Measurements from ENCODE around the gene RASA2.
"Not testable (repeated sequence)": the region's sequence is repeated elsewhere in the genome, so short reads cannot be mapped to it uniquely, and the experiment has no call there.

Gene RASA2

GRCh38 chr3:141455603-141456300 lies 31.1 kb upstream of the RASA2 start:
- FAIRE-seq = no peak
- DNase-seq (ENCODE audit: insufficient read length, low spot score) = no peak

DNA sequence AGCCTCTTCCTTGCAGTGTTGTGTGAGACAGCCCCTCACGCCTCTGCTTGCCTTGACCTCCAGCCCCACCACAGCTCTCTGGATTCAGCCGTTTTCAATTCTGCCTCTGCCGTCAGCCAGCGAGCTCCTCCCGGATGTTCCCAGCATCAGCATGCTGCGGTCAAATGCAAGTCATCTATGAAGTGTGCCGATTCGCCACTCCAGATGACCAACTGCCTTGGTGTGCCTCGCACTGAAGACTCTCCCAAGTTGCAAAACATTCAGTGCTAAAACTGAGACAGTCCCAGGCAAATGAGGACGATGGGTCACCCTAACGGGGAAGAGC lies 30.6 kb upstream of the RASA2 start:
- no peak for FAIRE-seq
- DNase-seq (ENCODE audit: insufficient read length, low spot score) = no peak

DNA sequence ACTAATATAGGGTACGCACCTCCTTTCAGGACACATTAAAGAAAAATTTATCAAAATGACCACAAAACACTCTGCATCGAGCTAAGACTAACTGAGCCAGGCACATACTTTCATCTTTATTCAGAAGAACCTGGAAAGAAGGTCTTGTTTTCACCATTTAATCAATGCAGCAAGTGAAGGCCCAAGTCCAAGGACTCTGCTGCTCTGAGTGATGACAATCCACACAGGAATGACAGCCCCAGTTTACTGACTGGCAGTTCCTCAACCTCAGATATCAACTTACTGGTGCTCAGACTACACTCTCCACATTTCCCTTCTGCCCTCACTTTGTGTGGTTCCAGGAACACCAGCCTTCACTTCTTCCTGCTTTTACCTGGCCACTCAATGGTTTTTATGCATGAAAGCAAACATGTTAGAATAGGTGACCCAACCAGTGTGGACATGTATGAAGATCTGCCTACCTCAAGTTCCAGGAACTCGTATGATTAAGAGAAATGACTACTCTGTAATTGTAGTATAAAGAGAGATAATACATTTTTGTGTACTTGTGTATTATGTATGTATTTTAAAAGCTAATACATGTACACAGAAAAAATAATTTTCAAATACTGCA lies 29.1 kb upstream of the RASA2 start:
- DNase-seq (ENCODE audit: insufficient read length, low spot score) = no peak
- FAIRE-seq = no peak

- no peak for DNase-seq (ENCODE audit: insufficient read length, low spot score)
- no peak for FAIRE-seq
Measured at GRCh38 chr3:141459008-141459407, 27.8 kb upstream of the RASA2 start.

- peak; percentile 67 for FAIRE-seq
Measured at GRCh38 chr3:141460097-141460704, 26.6 kb upstream of the RASA2 start.

DNA sequence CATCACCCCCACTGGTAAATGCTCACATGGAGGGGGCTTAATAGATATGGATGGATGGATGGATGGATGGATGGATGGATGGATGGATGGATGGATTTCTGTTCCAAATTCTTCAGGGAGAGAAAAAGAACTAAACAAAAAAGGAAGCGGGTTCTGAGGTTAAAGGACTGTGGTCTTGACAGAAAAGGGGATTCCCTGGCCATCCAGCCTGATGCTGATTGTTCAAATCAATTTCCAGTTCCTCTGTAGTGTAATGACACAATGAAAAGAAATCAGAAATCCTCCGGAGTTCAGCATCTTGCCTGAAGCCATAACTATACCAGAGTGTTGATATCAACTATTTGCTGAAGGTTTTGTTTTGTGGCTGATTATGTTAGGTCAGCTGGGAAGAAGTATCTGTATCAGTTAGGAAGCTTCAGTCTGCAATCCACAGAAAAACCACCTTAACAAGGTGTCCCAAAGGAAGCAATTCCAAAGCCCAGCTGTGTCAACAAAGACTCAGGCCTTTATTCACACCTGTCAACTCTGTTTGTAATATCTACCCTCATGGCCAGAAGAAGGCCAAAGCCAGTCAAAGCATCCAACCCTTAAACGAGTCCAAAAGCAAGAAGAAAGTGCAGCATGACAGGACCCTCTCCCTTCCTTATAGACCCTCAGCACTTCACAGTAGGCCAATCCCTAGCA lies 24.5 kb upstream of the RASA2 start:
- DNase-seq (ENCODE audit: insufficient read length, low spot score) = no peak
- no peak for FAIRE-seq

More at GRCh38 chr3:141460097-141460704, 26.6 kb upstream of the RASA2 start:
- peak; percentile 90 for DNase-seq (ENCODE audit: insufficient read length, low spot score)

DNA sequence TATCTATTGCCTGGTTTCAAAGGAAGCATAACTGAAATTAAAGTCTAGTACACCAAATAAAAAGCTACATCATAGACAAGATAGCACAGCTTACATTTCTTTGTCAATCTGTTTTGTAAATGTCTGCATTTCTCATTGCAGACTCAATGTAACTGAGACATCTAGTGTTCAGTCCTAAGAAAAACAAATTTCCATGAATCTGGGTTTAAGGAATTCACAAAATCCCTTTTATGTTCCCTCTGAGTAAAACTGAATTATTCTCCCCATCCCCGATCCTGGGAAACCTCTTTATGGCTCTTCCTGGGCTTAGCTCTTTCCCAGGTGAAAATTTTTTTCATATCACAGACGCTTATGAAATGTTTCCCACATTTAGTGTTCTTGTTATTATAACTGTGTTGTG lies 21.6 kb upstream of the RASA2 start:
- DNase-seq (ENCODE audit: insufficient read length, low spot score) = no peak
- no peak for FAIRE-seq

DNA sequence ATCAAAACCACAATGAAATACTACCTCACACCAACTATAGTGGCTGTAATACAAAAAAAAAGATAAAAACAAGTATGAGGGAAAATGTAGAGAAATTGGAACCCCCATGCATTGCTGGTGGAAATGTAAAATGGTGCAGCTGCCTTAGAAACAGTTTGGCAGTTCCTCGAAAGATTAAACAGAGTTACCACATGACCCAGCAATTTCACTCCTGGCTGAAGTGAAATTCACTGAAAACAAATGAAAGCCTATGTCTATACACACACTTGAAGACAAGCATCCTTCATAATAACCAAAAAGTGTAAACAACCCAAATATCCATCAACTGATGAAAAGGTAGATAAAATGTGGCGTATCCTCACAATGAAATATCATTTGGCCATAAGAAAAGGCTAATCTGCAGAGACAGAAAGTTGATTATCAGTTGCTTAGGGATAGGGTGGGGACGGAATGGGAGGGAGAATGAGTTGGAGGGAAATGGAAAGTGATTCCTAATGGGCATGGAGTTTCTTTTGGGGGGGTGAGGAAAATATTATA lies 20.1 kb upstream of the RASA2 start:
- no peak for FAIRE-seq
- DNase-seq (ENCODE audit: insufficient read length, low spot score) = no peak

- FAIRE-seq (no peak), DNase-seq (ENCODE audit: insufficient read length, low spot score) (no peak)
Measured at GRCh38 chr3:141469720-141470119, 17.1 kb upstream of the RASA2 start.

DNA sequence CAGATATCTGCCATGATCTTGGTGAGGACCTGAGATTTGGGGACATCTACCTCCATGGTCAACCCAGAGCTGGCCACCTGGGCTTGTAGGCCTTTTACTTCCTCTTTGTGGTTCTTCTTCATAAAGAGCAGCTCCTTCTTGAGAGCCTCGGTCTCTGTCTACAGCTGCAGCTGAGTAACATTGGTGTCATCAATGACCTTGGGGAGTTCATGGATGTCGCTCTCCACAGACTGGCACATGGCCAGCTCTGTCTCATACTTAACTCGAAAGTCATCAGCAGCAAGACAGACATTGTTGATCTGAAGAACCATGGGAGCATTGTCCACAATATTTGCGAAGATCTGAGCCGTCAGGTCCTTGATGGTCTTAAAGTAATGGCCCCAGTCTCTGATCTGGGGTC lies 15.7 kb upstream of the RASA2 start:
- FAIRE-seq (no peak), DNase-seq (ENCODE audit: insufficient read length, low spot score) (no peak)

DNA sequence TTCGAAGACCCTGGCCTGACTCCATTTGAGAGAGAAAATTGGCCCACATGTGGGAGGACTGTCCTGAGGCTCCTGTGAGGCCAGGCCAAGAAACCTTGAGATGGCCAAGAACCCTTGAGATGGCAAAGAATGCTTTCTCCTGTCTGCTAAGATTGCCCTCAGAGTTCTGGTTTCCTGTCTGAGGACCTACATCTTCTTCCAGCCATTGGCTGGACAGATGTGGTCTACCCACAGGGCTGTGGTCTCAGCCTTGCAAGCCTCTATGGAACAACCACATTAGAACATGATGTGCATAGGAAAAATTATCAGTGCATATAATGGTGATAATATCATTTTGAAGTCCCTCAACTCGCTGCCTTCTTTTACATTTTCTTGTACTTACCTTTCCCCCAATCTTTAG lies 10.8 kb upstream of the RASA2 start:
- no peak for DNase-seq (ENCODE audit: insufficient read length, low spot score)
- FAIRE-seq = no peak

- DNase-seq (ENCODE audit: insufficient read length, low spot score) = peak; percentile 45
- no peak for FAIRE-seq
Measured at GRCh38 chr3:141477224-141477623, 9.6 kb upstream of the RASA2 start.

- no peak for FAIRE-seq
- DNase-seq (ENCODE audit: insufficient read length, low spot score) = no peak
Measured at GRCh38 chr3:141478139-141478538, 8.7 kb upstream of the RASA2 start.

GRCh38 chr3:141478840-141479239 lies 8.0 kb upstream of the RASA2 start:
- not testable (repeated sequence) for FAIRE-seq; DNase-seq (ENCODE audit: insufficient read length, low spot score)

DNA sequence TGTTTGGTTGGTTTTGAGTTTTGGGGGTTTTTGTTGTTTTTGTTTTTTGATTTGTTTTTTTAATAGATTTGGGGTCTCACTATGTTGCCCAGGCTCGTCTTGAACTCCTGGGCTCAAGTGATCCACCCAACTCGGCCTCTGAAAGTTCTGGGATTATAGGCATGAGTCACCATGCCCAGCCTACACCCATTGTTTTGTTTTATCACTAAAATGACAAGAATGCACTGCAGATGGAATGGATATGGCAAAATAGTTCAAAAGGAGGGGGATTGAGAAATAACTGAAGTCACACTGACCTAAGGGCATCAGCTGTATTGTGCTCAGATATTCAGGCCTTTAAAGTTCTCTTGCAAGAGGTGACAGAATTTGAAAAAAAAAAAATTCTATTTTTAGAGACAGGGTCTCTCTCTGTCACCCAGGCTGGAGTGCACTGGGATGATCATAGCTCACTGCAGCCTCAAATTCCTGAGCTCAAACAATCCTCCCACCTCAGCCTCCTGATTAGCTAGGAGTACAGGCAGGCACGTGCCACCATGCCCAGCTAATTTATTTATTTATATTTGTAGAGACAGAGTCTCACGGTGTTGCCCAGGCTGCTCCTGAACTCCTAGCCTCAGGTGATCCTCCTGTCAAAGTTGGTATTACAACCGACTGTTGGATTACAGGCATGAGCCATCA lies 4.4 kb upstream of the RASA2 start:
- peak; percentile 54 for FAIRE-seq
- DNase-seq (ENCODE audit: insufficient read length, low spot score) = peak; percentile 53

- FAIRE-seq (no peak), DNase-seq (ENCODE audit: insufficient read length, low spot score) (no peak)
Measured at GRCh38 chr3:141484701-141485287, 2.0 kb upstream of the RASA2 start.

- FAIRE-seq = no peak
- peak; percentile 22 for DNase-seq (ENCODE audit: insufficient read length, low spot score)
Measured at GRCh38 chr3:141485641-141486495, 959 bp upstream of the RASA2 start.

DNA sequence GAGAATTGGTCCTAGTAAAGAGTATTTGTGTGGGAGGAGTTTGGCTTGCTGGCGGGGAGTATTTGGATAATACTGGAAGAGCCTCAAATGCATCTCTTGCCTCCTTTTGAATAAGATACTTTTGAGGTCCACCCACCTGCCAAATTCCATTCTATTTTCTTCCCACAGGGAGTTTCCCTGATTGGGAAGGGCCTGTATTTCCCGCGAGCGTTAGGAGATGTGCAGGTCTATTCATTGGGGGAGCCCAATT lies 406 bp upstream of the RASA2 start:
- FAIRE-seq = no peak

DNA sequence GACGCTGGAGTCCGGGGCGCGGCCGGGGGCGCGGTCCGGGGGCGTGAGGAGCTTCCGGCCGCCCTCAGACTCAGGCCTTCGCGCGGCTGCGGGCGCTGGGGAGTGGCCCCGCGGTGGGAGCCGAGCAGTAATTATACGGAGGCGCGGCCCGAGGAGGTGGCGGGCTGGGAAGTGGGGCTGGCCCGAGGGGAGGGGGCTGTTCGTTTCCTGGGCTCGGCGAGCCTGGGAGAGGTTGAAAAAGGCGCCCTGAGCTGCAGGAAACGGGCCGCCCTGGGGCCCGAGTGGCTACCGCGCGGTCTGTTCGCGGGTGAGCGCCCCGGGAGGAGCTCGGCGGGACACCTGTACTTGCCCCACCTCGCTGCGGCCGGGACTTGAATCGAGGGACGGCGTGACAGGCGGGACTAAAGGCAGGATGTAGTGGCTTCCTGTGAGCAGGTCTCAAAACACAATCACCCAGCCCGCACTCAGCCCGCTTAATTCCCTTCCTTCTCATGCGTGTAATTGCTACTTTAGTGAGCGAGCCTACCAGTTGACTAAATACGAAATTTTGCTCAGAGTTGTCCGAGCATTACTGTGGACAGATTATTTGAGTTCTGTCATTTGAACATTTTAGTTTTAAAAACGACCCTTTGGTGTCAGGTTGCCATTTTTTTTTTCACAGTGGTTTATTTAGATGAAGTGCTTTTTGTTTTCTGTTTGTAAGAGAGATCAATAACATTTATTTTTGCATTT lies 860 bp downstream of the RASA2 start:
- DNase-seq (ENCODE audit: insufficient read length, low spot score) (peak; percentile 37), FAIRE-seq (peak; percentile 4)

More for the DNA sequence above, 406 bp upstream of the RASA2 start:
- DNase-seq (ENCODE audit: insufficient read length, low spot score) = no peak

All from HTR-8/SVneo (cell line).